ENCODE measurements around the gene ICAM4.
"Not testable (repeated sequence)": the region's sequence is repeated elsewhere in the genome, so short reads cannot be mapped to it uniquely, and the experiment has no call there.

Gene ICAM4

GRCh38 chr19:10286803-10287737 is at the start of gene ICAM4:
Gene ICAM4, plus strand, starts transcription at chr19:10286955. Its CDS starts 58 bp downstream, at chr19:10287013.
- DNase-seq = peak; percentile 78

- DNase-seq = no peak
These were observed 49.1 kb upstream of the ICAM4 start for GRCh38 chr19:10237702-10238101.

GRCh38 chr19:10238172-10238783 is 48.5 kb upstream of the ICAM4 start:
- no peak for DNase-seq

GRCh38 chr19:10241826-10242449 is 44.8 kb upstream of the ICAM4 start:
- DNase-seq = not testable (repeated sequence)

- no peak for DNase-seq
These were observed 43.1 kb upstream of the ICAM4 start for GRCh38 chr19:10243606-10244005.

- DNase-seq = peak; percentile 16
These were observed 41.4 kb upstream of the ICAM4 start for GRCh38 chr19:10245189-10245939.

GRCh38 chr19:10246511-10246910 is 40.2 kb upstream of the ICAM4 start:
- no peak for DNase-seq

GRCh38 chr19:10251792-10252694 is 34.7 kb upstream of the ICAM4 start, which contains the start of gene MRPL4:
Gene MRPL4, plus strand, starts transcription at chr19:10252214. Its CDS starts 40 bp downstream, at chr19:10252254.
- peak; percentile 98 for DNase-seq

- no peak for DNase-seq
These were observed 34.0 kb upstream of the ICAM4 start for GRCh38 chr19:10252707-10253106.

GRCh38 chr19:10254244-10254643 is 32.5 kb upstream of the ICAM4 start:
- DNase-seq = no peak

GRCh38 chr19:10255358-10255757 is 31.4 kb upstream of the ICAM4 start:
- DNase-seq = no peak

GRCh38 chr19:10256551-10256950 is 30.2 kb upstream of the ICAM4 start:
- no peak for DNase-seq

GRCh38 chr19:10256970-10257615 is 29.7 kb upstream of the ICAM4 start:
- no peak for DNase-seq

GRCh38 chr19:10258080-10258710 is 28.6 kb upstream of the ICAM4 start:
- no peak for DNase-seq

- peak; percentile 91 for DNase-seq
These were observed 27.4 kb upstream of the ICAM4 start for GRCh38 chr19:10259162-10259905.

- DNase-seq = no peak
These were observed 26.6 kb upstream of the ICAM4 start for GRCh38 chr19:10260141-10260584.

GRCh38 chr19:10262771-10263170 is 24.0 kb upstream of the ICAM4 start:
- DNase-seq = no peak

GRCh38 chr19:10266706-10267105 is 20.0 kb upstream of the ICAM4 start:
- no peak for DNase-seq

- DNase-seq = no peak
These were observed 18.7 kb upstream of the ICAM4 start for GRCh38 chr19:10268071-10268470.
